ENCODE results near the gene PGAM4.

GRCh38 chrX:77925764-77926163 lies 43.7 kb downstream of the PGAM4 start:
- TF ChIP-seq MAFK (IDR thresholded peaks at IDR 0.05; ENCODE audit: partially characterized antibody) (no peak), MAZ (IDR thresholded peaks at IDR 0.05; ENCODE audit: borderline replicate concordance, low read depth, low read length) (no peak), EP300 (IDR thresholded peaks at IDR 0.05) (no peak)

Data from A549 (cell line).